ENCODE data around the gene MCFD2. TPM values are rescaled to one million over a fixed set of nuclear protein-coding genes. Genes with fewer than 3 reads are reported as not detected.
A peak's percentile ranks its signal among the peaks of the same experiment; 100 is the strongest.

MCFD2 gene
- total RNA-seq, 1 donor from 2014 or later: 50.7 TPM

- DNase-seq (no peak), ATAC-seq (ENCODE audit: low read depth) (no peak)
- Mint-ChIP-seq H3K9me3 (no peaks in the 10 kb centered on the region), H3K27ac (peak overlapping the region; percentile 100), H3K4me1 (peaks cover 83% of the 10 kb centered on the region), H3K36me3 (ENCODE audit: low read depth) (peaks cover 68% of the 10 kb centered on the region), H3K27me3 (no peaks in the 10 kb centered on the region), H3K4me3 (peak overlapping the region; percentile 41)
- no peak for TF ChIP-seq CTCF (IDR thresholded peaks at IDR 0.05)
- intact Hi-C loops (cut with micrococcal nuclease): no loop called here
- ChIA-PET CTCF (interaction anchor here (1.5 kb wide), 1 partner anchor 27 kb away, joined by 4 read pairs; no protein-coding TSS in a partner anchor), POLR2A (no interaction called here)
These were observed 30.1 kb upstream of the MCFD2 start for GRCh38 chr2:46945671-46946070.

- H3K9me3 Mint-ChIP-seq: no peaks in the 10 kb centered on the region
- intact Hi-C loops (cut with micrococcal nuclease): loop anchor here (1.0 kb wide), 2 partner anchors 34 to 39 kb away; no protein-coding TSS in a partner anchor
- no peaks in the 10 kb centered on the region for H3K27me3 Mint-ChIP-seq
- peak overlapping the region; percentile 100 for H3K4me3 Mint-ChIP-seq
- ChIA-PET POLR2A (interaction anchor here (0.6 to 0.9 kb wide), 10 partner anchors 8 to 1383 kb away, joined by 3 to 9 read pairs (median 4); no protein-coding TSS in a partner anchor), CTCF (interaction anchor here (0.7 to 1.7 kb wide), 5 partner anchors 17 to 378 kb away, joined by 3 to 6 read pairs (median 3); no protein-coding TSS in a partner anchor)
- TF ChIP-seq CTCF (IDR thresholded peaks at IDR 0.05): no peak
- peak; percentile 34 for DNase-seq
- H3K36me3 Mint-ChIP-seq (ENCODE audit: low read depth): peaks cover 59% of the 10 kb centered on the region
- ATAC-seq (ENCODE audit: low read depth): peak; percentile 38
- peaks cover 81% of the 10 kb centered on the region for H3K4me1 Mint-ChIP-seq
- peak overlapping the region; percentile 100 for H3K27ac Mint-ChIP-seq
These were observed 28.5 kb upstream of the MCFD2 start for GRCh38 chr2:46943881-46944798.

- no peak for TF ChIP-seq CTCF (IDR thresholded peaks at IDR 0.05)
- peak overlapping the region; percentile 100 for H3K27ac Mint-ChIP-seq
- no peaks in the 10 kb centered on the region for H3K9me3 Mint-ChIP-seq
- no peaks in the 10 kb centered on the region for H3K27me3 Mint-ChIP-seq
- intact Hi-C loops (cut with micrococcal nuclease): no loop called here
- no peak for ATAC-seq (ENCODE audit: low read depth)
- CTCF ChIA-PET: interaction anchor here (0.7 to 1.2 kb wide), 3 partner anchors 23 to 379 kb away, joined by 3 read pairs; no protein-coding TSS in a partner anchor
- no peak for DNase-seq
- peak overlapping the region; percentile 100 for H3K4me3 Mint-ChIP-seq
- POLR2A ChIA-PET: interaction anchor here (0.7 to 1.5 kb wide), 9 partner anchors 9 to 1292 kb away, joined by 3 to 5 read pairs (median 4); partner anchors contain the start of gene PRKCE
- H3K4me1 Mint-ChIP-seq: peaks cover 75% of the 10 kb centered on the region
- H3K36me3 Mint-ChIP-seq (ENCODE audit: low read depth): peaks cover 50% of the 10 kb centered on the region
These were observed 27.5 kb upstream of the MCFD2 start for GRCh38 chr2:46942891-46943626.

- intact Hi-C loops (cut with micrococcal nuclease): no loop called here
- peaks cover 75% of the 10 kb centered on the region for H3K4me1 Mint-ChIP-seq
These were observed 26.5 kb upstream of the MCFD2 start for GRCh38 chr2:46942143-46942526.

More at GRCh38 chr2:46942143-46942526, 26.5 kb upstream of the MCFD2 start:
- POLR2A ChIA-PET: interaction anchor here (0.6 to 1.5 kb wide), 12 partner anchors 9 to 1291 kb away, joined by 3 to 5 read pairs (median 4); partner anchors contain the start of gene PRKCE
- no peak for TF ChIP-seq CTCF (IDR thresholded peaks at IDR 0.05)
- Mint-ChIP-seq H3K9me3 (no peaks in the 10 kb centered on the region), H3K36me3 (ENCODE audit: low read depth) (peaks cover 45% of the 10 kb centered on the region), H3K27me3 (no peaks in the 10 kb centered on the region), H3K4me3 (peak overlapping the region; percentile 100), H3K27ac (peak overlapping the region; percentile 100)
- ATAC-seq (ENCODE audit: low read depth) (peak; percentile 52), DNase-seq (peak; percentile 64)
- CTCF ChIA-PET: interaction anchor here (0.7 kb wide), 1 partner anchor 380 kb away, joined by 3 read pairs; no protein-coding TSS in a partner anchor
